ENCODE data around the gene NSF.
"Not testable (repeated sequence)": the region's sequence is repeated elsewhere in the genome, so short reads cannot be mapped to it uniquely, and the experiment has no call there.

DNA sequence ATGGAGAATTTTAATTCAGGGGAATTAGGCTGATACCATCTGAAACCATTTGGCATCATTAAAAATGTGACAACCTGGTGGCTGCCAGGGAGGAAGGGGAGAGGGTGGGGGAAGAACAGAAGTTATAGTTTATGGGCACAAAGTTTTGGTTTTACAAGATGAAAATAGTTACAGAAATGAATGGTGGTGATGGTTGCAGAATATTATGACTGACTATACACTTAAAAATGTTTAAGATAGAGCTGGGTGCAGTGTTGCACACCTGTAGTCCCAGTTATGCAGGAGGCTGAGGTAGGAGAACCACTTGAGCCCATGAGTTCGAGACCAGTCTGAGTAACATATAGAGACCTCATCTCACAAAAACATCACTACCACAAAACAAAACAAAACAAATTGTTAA, 23.5 kb upstream of the NSF start:
- TF ChIP-seq CTCF, POLR2A (IDR thresholded peaks at IDR 0.05): not testable (repeated sequence)

All from Peyer's patch (tissue), 4 donors.